Measurements from ENCODE around the gene KRTAP12-4. TPM values are rescaled to one million over a fixed set of nuclear protein-coding genes. Genes with fewer than 3 reads are reported as not detected.

The KRTAP12-4 gene
- total RNA-seq, 1 donor from 2014 or later = not detected

DNA sequence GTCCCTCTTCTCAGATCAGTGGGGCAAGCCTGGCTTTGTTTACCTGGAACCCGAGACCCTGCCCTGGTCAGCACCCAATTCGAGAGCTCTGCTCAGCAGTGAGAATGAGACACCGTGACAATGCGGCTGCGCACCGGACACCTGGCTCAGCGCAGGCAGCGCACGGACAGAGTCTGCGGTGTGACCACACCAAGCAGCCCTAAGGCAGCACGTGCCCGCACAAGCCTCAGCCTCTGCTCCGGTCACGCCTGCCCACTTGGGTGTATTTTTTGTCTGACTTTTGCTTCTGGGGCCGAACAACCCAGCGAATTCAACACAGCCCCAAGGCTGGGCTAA is 37.9 kb downstream of the KRTAP12-4 start:
- DNase-seq (ENCODE audit: extremely low spot score, unreplicated experiment) = peak; percentile 82
- Mint-ChIP-seq H3K4me1 (ENCODE audit: unreplicated experiment) (no peaks in the 10 kb centered on the region), H3K9me3 (ENCODE audit: unreplicated experiment) (peaks cover 15% of the 10 kb centered on the region), H3K36me3 (ENCODE audit: unreplicated experiment) (no peaks in the 10 kb centered on the region), H3K27me3 (ENCODE audit: unreplicated experiment) (peaks cover 11% of the 10 kb centered on the region), H3K27ac (ENCODE audit: unreplicated experiment) (no peak overlapping the region), H3K4me3 (ENCODE audit: unreplicated experiment) (no peak overlapping the region)
- TF ChIP-seq, protein P1, sequence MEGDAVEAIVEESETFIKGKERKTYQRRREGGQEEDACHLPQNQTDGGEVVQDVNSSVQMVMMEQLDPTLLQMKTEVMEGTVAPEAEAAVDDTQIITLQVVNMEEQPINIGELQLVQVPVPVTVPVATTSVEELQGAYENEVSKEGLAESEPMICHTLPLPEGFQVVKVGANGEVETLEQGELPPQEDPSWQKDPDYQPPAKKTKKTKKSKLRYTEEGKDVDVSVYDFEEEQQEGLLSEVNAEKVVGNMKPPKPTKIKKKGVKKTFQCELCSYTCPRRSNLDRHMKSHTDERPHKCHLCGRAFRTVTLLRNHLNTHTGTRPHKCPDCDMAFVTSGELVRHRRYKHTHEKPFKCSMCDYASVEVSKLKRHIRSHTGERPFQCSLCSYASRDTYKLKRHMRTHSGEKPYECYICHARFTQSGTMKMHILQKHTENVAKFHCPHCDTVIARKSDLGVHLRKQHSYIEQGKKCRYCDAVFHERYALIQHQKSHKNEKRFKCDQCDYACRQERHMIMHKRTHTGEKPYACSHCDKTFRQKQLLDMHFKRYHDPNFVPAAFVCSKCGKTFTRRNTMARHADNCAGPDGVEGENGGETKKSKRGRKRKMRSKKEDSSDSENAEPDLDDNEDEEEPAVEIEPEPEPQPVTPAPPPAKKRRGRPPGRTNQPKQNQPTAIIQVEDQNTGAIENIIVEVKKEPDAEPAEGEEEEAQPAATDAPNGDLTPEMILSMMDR (IDR thresholded peaks at IDR 0.05) = no peak

DNA sequence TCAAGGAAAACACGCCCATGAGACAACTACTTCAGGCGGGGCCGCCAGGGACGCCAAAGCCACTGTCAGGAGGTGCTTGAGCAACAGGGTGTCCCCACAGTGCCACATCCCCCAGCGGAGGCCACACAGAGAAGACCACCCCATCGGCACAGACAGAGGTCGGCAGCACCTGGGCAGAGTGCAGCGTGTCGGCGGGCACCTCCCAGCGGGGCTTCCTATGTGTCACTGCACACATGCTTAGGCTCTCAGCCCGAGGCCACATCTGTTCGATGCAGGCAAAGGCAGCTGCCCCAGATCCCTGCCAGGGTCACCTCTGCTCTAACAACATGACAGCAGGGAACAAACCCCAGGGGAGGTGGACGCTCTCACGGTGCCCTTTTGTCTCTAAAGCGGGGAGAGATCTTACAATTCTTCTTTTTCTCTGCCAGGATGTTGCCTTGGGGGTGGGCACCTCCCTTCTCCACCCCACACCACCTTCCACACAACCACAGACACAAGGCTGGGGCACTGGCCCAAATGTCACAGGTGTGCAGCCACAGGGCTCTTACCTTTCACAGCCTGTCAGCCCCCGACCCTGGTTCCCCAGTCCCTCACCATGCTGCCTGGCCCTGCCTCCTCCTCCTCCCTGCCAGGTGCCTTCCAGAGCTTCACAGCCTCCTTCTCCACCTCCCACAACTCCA is 38.4 kb downstream of the KRTAP12-4 start:
- no peak overlapping the region for H3K27ac Mint-ChIP-seq (ENCODE audit: unreplicated experiment)
- no peak overlapping the region for H3K4me3 Mint-ChIP-seq (ENCODE audit: unreplicated experiment)
- DNase-seq (ENCODE audit: extremely low spot score, unreplicated experiment) = peak; percentile 83
- peaks cover 11% of the 10 kb centered on the region for H3K27me3 Mint-ChIP-seq (ENCODE audit: unreplicated experiment)
- no peaks in the 10 kb centered on the region for H3K36me3 Mint-ChIP-seq (ENCODE audit: unreplicated experiment)
- TF ChIP-seq, protein P1 (IDR thresholded peaks at IDR 0.05) = no peak
- no peaks in the 10 kb centered on the region for H3K4me1 Mint-ChIP-seq (ENCODE audit: unreplicated experiment)
- H3K9me3 Mint-ChIP-seq (ENCODE audit: unreplicated experiment) = peaks cover 19% of the 10 kb centered on the region

DNA sequence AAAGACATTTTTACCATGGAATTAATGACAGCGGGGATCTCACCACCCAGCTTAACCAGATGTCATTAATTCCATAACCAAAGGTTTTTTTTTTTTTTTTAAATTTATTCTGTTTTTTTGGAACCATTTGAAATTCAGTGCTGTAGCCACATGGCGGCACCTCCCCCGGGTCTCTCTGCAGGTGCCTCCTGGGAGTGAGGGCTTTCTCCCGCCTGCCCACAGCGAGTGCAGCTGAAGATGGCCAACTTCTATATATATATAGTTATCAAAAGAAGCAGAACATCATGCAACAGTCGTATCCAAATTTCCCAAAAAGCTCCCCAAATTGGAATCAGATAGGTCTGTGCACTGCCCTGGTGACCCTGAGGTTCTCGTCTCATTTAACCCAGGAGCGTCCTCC is 39.0 kb downstream of the KRTAP12-4 start:
- DNase-seq (ENCODE audit: extremely low spot score, unreplicated experiment) = no peak
- Mint-ChIP-seq H3K36me3 (ENCODE audit: unreplicated experiment) (no peaks in the 10 kb centered on the region), H3K4me3 (ENCODE audit: unreplicated experiment) (no peak overlapping the region), H3K9me3 (ENCODE audit: unreplicated experiment) (peaks cover 18% of the 10 kb centered on the region), H3K27me3 (ENCODE audit: unreplicated experiment) (peaks cover 11% of the 10 kb centered on the region), H3K27ac (ENCODE audit: unreplicated experiment) (no peak overlapping the region), H3K4me1 (ENCODE audit: unreplicated experiment) (no peaks in the 10 kb centered on the region)
- TF ChIP-seq, protein P1 (IDR thresholded peaks at IDR 0.05) = no peak

DNA sequence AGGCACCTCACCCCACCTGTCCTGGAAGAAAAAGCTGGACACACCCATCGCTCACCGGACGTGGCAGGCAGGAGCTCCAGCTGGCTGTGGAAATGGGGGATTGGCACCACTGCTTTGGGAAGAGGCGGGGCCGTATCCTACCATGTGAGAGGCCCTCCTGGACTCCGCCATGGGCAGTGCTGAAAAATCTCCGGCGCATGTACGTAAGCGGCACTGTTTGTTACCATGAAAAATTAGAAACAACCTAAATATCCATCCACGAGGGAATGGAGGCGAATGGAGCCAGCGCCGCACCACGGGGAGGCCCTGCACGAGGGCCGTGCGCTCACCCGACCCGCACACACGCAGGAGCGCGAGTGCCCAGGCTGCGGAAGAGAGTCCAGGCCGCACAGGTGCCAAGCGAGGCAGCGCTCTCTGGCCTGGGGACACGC is 39.5 kb downstream of the KRTAP12-4 start:
- Mint-ChIP-seq H3K4me1 (ENCODE audit: unreplicated experiment) (no peaks in the 10 kb centered on the region), H3K27ac (ENCODE audit: unreplicated experiment) (no peak overlapping the region), H3K9me3 (ENCODE audit: unreplicated experiment) (peaks cover 16% of the 10 kb centered on the region), H3K36me3 (ENCODE audit: unreplicated experiment) (no peaks in the 10 kb centered on the region), H3K4me3 (ENCODE audit: unreplicated experiment) (no peak overlapping the region), H3K27me3 (ENCODE audit: unreplicated experiment) (peaks cover 10% of the 10 kb centered on the region)
- peak; percentile 76 for DNase-seq (ENCODE audit: extremely low spot score, unreplicated experiment)
- TF ChIP-seq, protein P1 (IDR thresholded peaks at IDR 0.05) = no peak

DNA sequence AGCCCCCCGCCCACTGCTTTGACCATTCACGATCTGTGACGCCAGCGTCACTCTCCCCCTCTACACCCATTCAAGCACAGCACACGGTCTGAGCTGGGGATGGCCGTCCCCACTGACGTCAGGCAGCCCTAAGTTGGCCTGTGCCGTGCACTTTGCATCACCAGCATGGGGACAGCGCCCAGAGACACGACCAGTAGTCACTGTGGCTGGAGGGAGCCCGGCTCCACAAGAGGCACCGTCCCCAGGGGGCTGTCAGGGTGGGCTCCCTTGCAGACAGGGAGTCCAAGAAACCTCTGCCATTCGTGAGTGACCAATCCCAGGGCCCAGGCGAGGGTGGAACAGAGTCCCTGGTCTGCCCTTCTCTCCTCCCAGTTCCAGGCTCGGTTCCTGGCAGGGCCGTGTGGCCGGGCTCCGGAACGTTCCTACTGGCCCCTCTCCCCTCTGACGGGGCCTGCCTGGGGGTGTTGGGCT is 40.3 kb downstream of the KRTAP12-4 start:
- Mint-ChIP-seq H3K9me3 (ENCODE audit: unreplicated experiment) (peaks cover 16% of the 10 kb centered on the region), H3K4me1 (ENCODE audit: unreplicated experiment) (no peaks in the 10 kb centered on the region), H3K36me3 (ENCODE audit: unreplicated experiment) (no peaks in the 10 kb centered on the region), H3K4me3 (ENCODE audit: unreplicated experiment) (no peak overlapping the region), H3K27me3 (ENCODE audit: unreplicated experiment) (peaks cover 4% of the 10 kb centered on the region), H3K27ac (ENCODE audit: unreplicated experiment) (no peak overlapping the region)
- DNase-seq (ENCODE audit: extremely low spot score, unreplicated experiment) = peak; percentile 80
- TF ChIP-seq, protein P1 (IDR thresholded peaks at IDR 0.05) = no peak

All from osteocyte (in vitro differentiated cells).